ENCODE results near the gene RAPGEF1. TPM values are rescaled to one million over a fixed set of nuclear protein-coding genes. Genes with fewer than 3 reads are reported as not detected.

Gene RAPGEF1
- total and polyA plus RNA-seq, 2 of the 13 experiments (the other 11 are each of a cell fraction or from before 2014, with no cell fraction given) = 21.2 to 38.9 TPM

DNA sequence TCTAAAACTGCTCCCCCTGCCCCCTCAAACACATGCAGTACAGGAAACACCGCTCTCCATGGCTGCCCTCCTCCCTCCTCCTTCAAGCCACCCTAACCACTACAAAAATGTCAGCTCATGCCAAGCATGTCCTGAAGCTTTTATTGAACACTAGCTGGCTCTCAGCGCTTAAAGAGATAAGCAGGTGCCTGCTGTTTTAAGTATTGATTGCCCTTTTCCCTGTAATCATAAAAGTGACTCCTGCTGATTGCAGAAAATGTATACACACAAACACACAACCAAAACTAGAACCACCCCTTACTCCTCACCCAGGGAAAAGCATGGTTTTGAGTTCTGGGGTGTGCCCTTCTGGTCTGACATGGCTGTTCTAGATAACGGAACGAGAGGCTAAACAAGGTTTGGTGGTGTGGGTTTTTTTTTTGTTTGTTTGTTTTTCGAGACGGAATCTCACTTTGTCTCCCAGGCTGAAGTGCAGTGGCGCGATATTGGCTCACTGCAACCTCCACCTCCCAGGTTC lies 205.1 kb downstream of the RAPGEF1 start:
- DNase-seq (ENCODE audit: low spot score) (no peak), FAIRE-seq (no peak), ATAC-seq (no peak)
- H3K4me2 ChIP-seq (ENCODE audit: low read depth, low read length) = no peak overlapping the region
- no peaks in the 10 kb centered on the region for H3K9me3 ChIP-seq (ENCODE audit: low read length)
- ChIA-PET POLR2A (no interaction called here), CTCF (ENCODE audit: low intra/inter-chr PET ratio, low total read pairs) (no interaction called here)
- peaks cover 6% of the 10 kb centered on the region for H3K79me2 ChIP-seq (ENCODE audit: insufficient read depth, low read length)
- no peak overlapping the region for H3K27ac ChIP-seq (ENCODE audit: extremely low read length, insufficient read depth, low read length)
- H3K36me3 ChIP-seq (replicated peaks in 1 of 2; ENCODE audit: control insufficient read depth in 1 of 2, insufficient read depth in 2 of 2, low read length in 2 of 2) = no peaks in the 10 kb centered on the region
- H3K4me3 ChIP-seq (replicated peaks in 1 of 3; ENCODE audit: insufficient read depth in 1 of 3, low read depth in 2 of 3, low read length in 3 of 3) = no peak overlapping the region
- no peak overlapping the region for H3K9ac ChIP-seq (ENCODE audit: insufficient read depth, low read depth, low read length)
- H2AFZ ChIP-seq (ENCODE audit: low read length) = no peak overlapping the region
- no TSS peak for BruUV-seq (replicated peaks)
- H3K27me3 ChIP-seq (ENCODE audit: control insufficient read depth in 1 of 2, insufficient read depth in 2 of 2, low read length in 2 of 2) = peaks cover 3 to 38% of the 10 kb centered on the region in 2 experiments; a peak in 4 of 5 replicates
- 3% methylated on average over 8 of the region's 8 CpGs for WGBS (ENCODE audit: low lambda C conversion rate)
- intact Hi-C loops (cut with micrococcal nuclease; ENCODE audit: unreplicated experiment) (no loop called here), in situ Hi-C loops (cut with HindIII; ENCODE audit: extremely low pct_ligation_motif_present, low pct_unique_long_range_greater_than_20kb) (no loop called here)
- no peaks in the 10 kb centered on the region for H4K20me1 ChIP-seq (ENCODE audit: insufficient read depth, low read length)
- peaks cover 18% of the 10 kb centered on the region for H3K4me1 ChIP-seq (ENCODE audit: insufficient read depth, low read length)
- no peak for TF ChIP-seq HMG20B (CRISPR knock-in tag; conservative IDR thresholded peaks at IDR 0.05)
- TF ChIP-seq SMC3 (IDR thresholded peaks at IDR 0.05; ENCODE audit: low read length) = no peak
- TF ChIP-seq CSRNP1 (CRISPR knock-in tag; IDR thresholded peaks at IDR 0.05) = no peak
- TF ChIP-seq ZSCAN25 (CRISPR knock-in tag; IDR thresholded peaks at IDR 0.05) = no peak
- no peak for TF ChIP-seq REL (CRISPR knock-in tag; conservative IDR thresholded peaks at IDR 0.05)
- peak; percentile 95 for TF ChIP-seq ZNF441 (CRISPR knock-in tag; IDR thresholded peaks at IDR 0.05; ENCODE audit: borderline replicate concordance)
- no peak for TF ChIP-seq RFXAP (CRISPR knock-in tag; IDR thresholded peaks at IDR 0.05; ENCODE audit: borderline replicate concordance)
- TF ChIP-seq ZNF713 (CRISPR knock-in tag; IDR thresholded peaks at IDR 0.05) = no peak
